ENCODE measurements around the gene TUBA1B.

Gene TUBA1B

GRCh38 chr12:49130151-49131050, 794 bp downstream of the TUBA1B start (continued):
- peak; percentile 40; the same call in 1 of the 2 replicates for TF ChIP-seq ZNF391 (tag by site-specific recombination; IDR thresholded peaks at IDR 0.05; ENCODE audit: borderline replicate concordance, low read depth)
- TF ChIP-seq ZNF114 (tag by site-specific recombination; IDR thresholded peaks at IDR 0.05), result no peak
- TF ChIP-seq ZNF660 (tag by site-specific recombination; IDR thresholded peaks at IDR 0.05), result peak; percentile 54
- TF ChIP-seq ZSCAN23 (tag by site-specific recombination; IDR thresholded peaks at IDR 0.05), result no peak
- TF ChIP-seq ZNF544 (tag by site-specific recombination; IDR thresholded peaks at IDR 0.05), result no peak
- peak; percentile 6; the same call in 1 of the 2 replicates for TF ChIP-seq PRDM4 (tag by site-specific recombination; IDR thresholded peaks at IDR 0.05)
- TF ChIP-seq SP2 (tag by site-specific recombination; IDR thresholded peaks at IDR 0.05), result peak; percentile 72
- TF ChIP-seq ZNF324 (tag by site-specific recombination; IDR thresholded peaks at IDR 0.05), result peak; percentile 81
- TF ChIP-seq ZNF341 (tag by site-specific recombination; IDR thresholded peaks at IDR 0.05; ENCODE audit: low read depth), result peak; percentile 83

GRCh38 chr12:49129332-49130150, 1.7 kb downstream of the TUBA1B start:
- POLR2A ChIA-PET, result interaction anchor here (0.9 to 5.1 kb wide), 26 partner anchors 8 to 135 kb away, joined by 3 to 134 read pairs (median 12); partner anchors contain the start of genes KMT2D, LMBR1L, RHEBL1 and TUBA1A
- CTCF ChIA-PET, result interaction anchor here (0.6 to 4.7 kb wide), 24 partner anchors 9 to 345 kb away, joined by 3 to 50 read pairs (median 6); partner anchors contain the start of genes LMBR1L, RHEBL1 and TUBA1A

More at GRCh38 chr12:49129332-49130150, 1.7 kb downstream of the TUBA1B start:
- Histone ChIP-seq H3K4me1 (ENCODE audit: control insufficient read depth, insufficient read depth, low read length) (peaks cover 11% of the 10 kb centered on the region), H3K36me3 (ENCODE audit: control insufficient read depth in 2 of 2, insufficient read depth in 1 of 2, low read length in 2 of 2) (peaks cover 0 to 40% of the 10 kb centered on the region in 2 experiments), H3K4me3 (ENCODE audit: low read depth, low read length) (peak overlapping the region; percentile 95), H3K27ac (ENCODE audit: extremely low read depth, low read depth, low read length) (peak overlapping the region; percentile 99; the same call in 1 of the 2 replicates), H3K9me3 (ENCODE audit: control insufficient read depth, insufficient read depth, low read depth, low read length) (no peaks in the 10 kb centered on the region)
- TF ChIP-seq PATZ1 (tag by site-specific recombination; IDR thresholded peaks at IDR 0.05) (no peak), ZNF596 (tag by site-specific recombination; IDR thresholded peaks at IDR 0.05) (no peak), HIC1 (tag by site-specific recombination; IDR thresholded peaks at IDR 0.05) (peak; percentile 34; the same call in 1 of the 2 replicates), ZNF366 (tag by site-specific recombination; conservative IDR thresholded peaks at IDR 0.05) (peak; percentile 17; the same call in 1 of the 2 replicates), ZNF513 (tag by site-specific recombination; IDR thresholded peaks at IDR 0.05) (0 out of 2 replicates have a peak, but pooled peaks have one; percentile 4), ZNF23 (tag by site-specific recombination; IDR thresholded peaks at IDR 0.05; ENCODE audit: borderline replicate concordance) (no peak), ZNF404 (tag by site-specific recombination; IDR thresholded peaks at IDR 0.05) (no peak), ZNF707 (tag by site-specific recombination; IDR thresholded peaks at IDR 0.05) (no peak), ZNF830 (tag by site-specific recombination; IDR thresholded peaks at IDR 0.05; ENCODE audit: low read depth) (no peak), ZNF114 (tag by site-specific recombination; IDR thresholded peaks at IDR 0.05) (no peak), ZNF426 (tag by site-specific recombination; IDR thresholded peaks at IDR 0.05) (0 out of 2 replicates have a peak, but pooled peaks have one; percentile 6)
